HG02885 (cell line): Measurements from ENCODE around the gene NFIL3.
A peak's percentile ranks its signal among the peaks of the same experiment; 100 is the strongest.

Source experiments
- ATAC-seq: cut with Tn5 transposase; IDR thresholded peaks from one replicate; pipeline ENCODE4 v1.9.1; 2021; ENCODE audit warnings: mild to moderate bottlenecking; ENCODE audit not compliant: unreplicated experiment, poor library complexity

The NFIL3 gene

DNA sequence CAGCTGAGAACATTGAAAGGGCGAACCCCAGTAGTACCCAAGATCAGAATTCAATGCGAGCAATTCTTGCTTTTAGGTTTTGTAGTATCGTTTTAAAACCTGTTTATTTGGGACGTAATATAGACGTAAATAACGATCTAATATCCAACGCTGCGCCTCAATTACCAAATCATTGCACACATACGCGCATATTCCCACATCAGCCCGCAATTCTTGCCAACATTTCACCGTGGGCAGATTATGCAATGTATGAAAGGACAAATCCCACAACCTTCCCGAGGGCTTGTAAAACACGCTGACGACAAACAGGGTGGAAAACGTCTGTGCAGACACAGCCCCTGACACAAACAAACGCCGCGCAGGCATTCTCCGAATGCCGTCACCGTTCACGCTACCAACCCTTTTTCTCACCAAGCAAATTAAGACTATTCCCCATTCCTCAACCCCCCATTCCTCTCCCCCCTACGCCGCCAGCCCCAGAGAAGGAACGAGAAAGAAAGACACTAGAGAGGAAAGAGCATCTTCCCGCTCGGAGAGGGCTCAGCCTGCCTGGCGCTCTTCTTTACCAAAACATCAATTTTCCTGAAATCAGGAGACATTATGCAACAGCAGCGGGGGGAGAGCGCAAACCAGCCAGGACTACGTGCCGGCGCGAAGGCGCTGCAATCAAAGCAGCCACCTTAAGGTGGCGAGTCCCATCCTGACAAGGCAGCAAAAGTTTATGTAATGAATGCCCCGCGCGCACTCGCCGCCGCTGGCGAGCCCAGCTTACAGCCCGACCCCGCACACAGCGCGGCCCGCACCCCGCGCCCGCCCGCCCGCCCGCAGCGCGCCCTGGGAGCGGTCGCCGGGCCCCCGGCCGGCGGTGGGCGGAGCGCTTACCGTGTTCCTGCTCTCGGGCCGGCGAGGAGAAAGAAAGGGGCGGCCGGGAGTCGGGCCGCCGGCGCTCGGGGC, 597 bp downstream of the NFIL3 start:
- ATAC-seq: peak; percentile 44

DNA sequence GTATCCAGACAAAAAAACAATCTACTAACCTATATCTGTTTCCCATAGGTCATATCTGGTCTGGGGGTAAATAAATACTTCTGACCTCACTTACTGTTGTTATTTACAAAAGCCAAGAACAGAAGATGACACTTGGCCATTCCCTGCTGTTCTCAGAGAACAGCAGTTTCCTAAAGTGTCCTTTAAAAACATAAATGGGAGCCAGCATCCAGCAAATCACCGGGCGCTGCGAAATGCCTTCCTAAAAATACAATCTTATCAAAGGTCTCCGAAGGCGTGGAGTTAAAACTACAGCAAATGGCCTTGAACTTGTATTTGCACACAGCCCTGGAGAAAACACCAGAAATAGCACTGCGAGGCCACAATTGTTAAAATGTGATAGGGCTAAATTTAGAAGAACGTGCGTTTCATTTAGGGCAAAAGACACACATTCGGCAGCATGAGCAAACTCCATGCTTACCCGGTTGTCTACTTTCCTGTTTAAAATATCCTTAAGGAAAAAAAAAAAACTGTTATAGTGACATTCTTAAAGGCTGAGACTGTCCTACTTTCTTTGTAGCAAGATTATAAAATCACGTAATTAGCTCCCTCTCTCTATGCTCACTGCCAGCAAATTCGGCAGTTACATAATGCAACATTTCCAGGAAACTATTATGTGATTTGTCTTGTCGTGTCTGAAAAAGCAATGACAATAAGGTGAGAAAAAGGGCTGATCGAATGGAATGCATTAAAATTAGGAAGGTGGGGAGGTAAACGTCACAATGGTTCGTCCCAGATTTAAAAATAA, 1.5 kb downstream of the NFIL3 start:
- no peak for ATAC-seq

DNA sequence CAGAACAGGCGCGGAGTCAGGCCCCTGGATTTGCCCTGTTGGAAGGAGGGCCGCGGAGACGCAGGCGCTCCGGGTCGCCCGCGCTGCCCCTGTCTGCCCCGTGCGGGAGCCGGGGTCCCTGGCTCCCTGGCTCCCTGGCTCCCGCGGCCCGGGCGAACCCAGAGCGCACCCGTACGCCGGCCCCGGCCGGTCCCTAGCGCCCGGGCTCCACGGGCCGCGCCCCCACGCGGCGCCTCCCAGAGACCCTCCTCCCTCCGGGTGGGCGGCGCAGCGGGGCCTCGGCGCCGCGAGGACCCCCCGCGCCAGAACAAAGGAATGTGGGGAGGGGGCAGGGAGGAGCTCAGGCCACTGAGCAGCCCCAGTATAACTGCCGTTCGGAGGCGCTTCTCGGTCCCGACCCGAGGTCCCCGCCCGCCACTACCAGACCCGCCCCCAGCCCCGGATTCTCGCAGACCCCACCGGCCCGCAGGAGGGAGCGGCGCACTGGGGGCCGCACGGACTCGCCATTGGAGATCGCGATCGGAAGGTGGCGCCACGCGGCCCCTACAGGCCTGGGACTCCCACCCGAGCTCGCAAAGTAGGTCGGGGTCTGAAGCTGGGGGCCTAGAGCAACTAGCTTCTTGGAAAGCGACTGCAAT, 2.4 kb downstream of the NFIL3 start:
- ATAC-seq: no peak

DNA sequence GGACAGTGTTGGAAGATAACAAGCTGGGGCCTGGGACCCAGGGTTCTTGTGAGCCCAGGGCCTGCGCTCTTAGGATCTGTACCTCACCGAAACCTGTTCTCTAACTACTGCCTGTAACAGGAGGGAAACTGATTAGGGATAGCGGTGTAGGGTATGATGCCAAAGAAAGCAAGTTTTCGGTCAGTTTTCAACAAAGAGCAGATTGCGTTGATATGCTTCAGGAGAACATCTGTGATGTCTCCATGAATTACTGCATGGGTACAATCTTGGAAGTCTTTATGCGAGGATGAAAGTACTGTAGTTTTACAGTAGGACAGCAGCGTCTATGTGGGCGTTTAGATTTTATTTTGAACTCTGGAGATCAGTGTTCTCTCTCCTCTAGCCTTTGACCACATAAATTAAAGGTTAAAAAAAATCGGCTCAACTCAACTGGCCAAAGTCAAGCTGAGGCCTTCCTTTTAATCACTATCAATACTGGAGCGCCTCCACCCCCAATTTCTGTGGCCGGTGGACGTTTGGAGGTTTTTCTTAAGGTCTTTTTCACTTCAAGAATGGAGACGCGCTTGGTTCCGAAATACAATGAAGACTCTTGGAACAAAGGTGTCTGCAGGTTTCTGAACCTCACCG, 3.0 kb downstream of the NFIL3 start:
- no peak for ATAC-seq

DNA sequence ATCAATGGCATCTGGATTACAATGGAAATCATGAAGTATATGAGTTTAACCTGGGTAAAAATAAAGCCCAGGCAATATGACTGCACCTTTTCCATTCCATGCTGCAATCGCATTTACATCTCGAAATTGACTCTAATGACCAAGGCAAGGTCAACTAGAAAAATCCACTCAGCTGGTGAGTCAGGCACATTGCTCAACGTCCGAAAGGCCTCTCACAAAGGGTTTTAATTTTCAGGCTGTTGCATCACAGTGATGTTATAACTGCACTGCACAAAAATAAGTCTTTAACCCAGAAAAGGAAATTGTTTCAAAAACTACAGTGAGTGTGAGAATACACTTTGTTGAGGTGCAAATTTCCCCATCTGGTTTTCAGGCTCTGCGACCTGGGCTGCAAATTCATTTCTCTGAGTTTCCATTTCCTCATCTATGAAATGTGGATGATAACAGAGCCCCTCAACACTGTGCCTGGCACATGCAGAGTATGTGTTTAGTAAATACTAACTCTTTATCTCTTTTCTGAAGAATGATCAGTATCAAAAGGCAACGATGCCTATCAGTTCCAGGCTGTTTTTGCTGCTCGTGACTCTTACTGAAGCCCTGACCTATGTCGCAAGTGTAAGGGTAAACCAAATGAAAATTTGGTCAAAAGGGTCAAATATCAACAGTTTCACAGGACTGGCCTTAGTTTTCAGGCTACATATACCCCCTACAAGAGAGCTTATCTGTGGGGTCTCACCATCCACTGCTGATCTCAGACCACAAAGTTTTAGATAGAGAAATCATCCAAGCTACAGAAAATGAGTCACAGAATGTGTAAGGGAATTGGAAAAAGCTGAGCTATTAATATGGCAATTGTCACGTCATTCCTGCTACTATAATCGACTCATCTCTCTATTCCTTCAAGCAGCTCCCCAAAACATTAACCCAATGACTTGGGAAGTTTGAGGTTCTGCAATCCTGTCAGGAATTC, 4.1 kb downstream of the NFIL3 start:
- ATAC-seq: no peak

DNA sequence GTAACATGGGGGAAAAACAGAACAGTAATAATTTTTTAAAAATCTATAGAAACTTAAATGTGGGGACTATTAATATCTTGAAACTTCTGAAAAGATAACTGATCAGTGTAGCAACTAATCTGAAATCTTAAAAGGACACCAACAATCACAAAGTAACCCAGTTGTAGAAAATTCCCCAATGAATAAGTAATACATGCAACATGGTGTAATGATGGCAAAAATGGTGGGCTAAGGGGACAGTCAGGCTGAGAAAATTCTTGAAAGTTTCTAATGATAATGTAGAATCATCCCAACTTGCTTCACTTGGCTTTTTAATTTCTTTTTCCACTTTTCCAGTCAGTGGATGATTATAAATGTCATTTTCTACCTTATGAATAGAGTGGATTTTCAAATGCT, 5.4 kb downstream of the NFIL3 start:
- ATAC-seq: no peak

DNA sequence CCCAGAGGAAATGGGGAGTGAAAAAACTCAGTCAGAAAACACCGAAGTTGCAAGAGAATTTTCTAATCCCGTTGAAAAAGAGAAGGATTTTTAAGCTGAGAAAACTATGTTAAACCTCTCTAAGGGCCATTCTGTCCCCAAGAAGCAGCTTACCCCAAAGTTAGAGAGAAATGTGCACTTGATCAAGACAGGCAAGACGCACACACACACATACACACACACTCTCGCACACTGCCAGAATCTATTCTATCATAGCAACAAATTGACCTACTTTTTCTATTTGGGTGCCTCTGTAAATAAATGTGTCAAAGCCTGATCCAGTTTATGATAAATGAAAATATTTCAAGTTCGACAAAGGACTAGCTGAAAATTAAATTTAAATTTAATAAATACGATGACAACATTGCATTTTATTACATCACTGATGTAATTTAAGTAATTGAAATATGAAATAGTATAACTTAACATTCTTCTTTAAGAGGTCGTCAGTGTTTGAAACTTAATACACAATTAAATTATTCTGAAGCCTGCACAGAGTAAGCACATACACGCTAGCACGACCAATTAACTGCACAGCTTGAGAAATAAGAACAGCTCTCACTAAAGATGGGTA, 5.9 kb downstream of the NFIL3 start:
- ATAC-seq: no peak

DNA sequence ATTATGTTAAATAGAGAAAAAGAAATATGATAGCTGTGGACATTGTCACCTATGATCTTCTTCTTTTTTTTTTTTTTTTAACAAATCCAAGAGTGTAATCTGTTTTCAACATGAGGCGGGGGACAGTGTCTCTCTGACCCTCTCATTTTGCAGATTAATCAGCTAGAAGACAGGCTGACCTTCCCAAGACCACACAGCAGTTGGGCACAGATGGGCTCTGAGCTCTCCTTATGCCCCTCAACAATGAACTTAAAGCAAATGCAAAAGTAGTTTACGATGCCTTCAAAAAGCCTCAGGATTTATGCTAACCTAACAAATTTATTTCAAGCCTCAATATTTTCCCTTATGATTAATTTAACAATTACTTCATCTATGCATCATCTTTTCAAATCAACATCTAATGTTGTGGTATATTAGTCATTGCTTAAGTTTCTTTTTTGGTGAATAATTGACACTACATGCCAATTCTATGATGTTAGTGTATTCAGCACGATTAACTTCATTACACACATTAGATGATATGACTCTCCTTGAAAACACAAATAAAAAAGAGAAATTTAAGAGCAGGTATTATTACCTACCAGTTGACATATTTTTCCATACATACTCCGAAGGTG, 7.4 kb downstream of the NFIL3 start:
- no peak for ATAC-seq

DNA sequence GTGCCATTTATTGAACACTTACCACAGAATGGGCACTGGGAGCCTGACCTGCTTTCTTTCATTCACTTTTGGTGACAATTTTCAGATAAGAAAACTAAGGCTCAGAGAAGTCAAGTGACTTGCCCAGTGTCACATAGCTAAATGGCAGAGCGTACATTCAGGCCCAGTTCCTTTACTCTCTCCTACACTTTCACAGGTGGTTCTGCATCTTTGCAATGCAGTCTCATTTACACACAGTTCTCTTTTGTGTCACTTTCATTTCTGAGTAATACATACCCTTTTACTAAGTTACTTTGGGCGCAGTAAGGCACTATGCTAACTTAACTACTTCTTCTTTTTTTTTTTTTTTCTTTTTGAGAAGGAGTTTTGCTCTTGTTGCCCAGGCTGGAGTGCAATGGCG, 8.3 kb downstream of the NFIL3 start:
- peak; percentile 96 for ATAC-seq

DNA sequence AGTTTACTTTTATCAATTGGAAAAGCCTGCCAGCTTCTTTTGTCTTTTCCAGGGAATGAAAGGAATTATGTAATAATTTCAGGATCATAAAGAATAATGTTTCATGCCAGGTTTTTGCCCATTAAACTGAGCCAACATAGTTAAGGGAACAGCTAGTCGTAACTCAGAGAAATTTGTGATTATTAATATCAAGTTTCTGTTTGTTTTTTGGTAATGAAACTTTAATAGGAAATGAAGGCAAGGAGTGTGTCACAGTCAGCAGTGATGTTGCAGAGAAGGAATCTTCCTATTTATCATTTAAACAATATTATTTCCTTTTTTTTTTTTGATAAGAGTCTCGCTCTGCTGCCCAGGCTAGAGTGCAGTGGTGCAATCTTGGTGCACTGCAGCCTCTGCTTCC, 10.7 kb downstream of the NFIL3 start:
- no peak for ATAC-seq

DNA sequence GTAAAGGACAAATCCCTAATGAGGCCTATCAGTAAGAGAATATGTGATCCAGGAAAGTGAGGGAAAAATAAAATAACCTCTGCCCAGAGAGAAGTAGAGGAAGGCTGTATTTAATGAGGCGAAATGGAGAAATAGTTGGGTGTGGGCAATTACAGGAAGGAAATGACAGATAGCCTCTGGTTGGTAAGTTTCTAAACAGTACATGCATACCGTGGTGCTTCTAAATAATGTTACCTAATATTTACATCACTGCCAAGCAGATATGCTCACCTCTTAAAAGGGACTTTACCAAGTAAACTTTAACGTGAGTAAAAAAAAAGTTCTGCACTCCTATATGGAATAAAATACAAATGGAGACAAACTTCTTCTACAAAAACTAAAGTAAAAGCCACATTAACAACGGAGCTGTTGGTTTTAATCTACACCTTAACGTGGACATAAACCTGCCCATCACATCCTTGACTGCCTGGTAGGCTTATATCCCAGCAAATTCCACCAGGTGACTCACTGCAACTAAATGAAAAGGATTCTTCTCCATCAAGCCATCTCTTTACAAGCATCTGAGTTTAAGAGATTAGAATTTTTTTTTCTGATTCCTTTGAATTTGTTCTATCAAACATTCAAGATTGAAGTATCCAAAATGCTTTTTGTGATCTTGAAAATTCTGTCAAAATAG, 12.4 kb downstream of the NFIL3 start:
- ATAC-seq: no peak

DNA sequence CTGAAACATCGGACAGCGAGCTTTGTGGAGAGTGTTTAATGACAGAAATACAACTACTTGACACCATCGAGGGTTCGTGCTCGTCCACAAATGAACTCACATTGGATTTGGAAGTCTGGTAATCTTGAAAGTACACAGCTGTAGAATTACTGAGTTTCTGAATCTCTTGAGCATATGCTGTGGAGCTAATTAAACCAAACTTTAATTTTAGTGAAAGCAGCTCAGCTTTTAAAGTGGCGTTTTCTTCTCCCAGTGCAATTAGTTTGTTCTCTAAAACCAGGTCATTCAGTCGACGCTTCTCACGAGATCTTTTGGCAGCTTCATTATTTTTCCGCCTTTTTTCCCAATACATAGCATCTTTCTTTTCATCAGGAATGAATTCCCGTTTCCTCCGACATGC, 13.5 kb downstream of the NFIL3 start:
- ATAC-seq: no peak

DNA sequence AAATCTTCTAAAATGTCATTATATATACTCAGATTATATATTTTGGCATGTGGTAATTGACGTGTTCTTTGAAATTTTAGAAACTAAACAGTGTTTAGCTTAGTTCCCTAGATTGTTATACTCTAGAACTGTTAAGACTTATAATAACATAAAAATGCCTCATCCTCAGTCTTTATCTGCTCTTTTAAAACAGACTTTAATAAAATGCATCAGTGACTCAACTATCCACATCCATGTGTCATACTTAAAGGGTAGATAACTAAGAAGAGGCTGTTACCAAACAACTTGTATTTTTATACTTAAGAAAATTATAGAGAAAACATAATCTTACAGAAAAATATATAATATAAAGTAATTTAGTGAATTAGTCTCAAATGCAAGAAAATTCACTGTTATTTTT, 15.2 kb downstream of the NFIL3 start:
- no peak for ATAC-seq

DNA sequence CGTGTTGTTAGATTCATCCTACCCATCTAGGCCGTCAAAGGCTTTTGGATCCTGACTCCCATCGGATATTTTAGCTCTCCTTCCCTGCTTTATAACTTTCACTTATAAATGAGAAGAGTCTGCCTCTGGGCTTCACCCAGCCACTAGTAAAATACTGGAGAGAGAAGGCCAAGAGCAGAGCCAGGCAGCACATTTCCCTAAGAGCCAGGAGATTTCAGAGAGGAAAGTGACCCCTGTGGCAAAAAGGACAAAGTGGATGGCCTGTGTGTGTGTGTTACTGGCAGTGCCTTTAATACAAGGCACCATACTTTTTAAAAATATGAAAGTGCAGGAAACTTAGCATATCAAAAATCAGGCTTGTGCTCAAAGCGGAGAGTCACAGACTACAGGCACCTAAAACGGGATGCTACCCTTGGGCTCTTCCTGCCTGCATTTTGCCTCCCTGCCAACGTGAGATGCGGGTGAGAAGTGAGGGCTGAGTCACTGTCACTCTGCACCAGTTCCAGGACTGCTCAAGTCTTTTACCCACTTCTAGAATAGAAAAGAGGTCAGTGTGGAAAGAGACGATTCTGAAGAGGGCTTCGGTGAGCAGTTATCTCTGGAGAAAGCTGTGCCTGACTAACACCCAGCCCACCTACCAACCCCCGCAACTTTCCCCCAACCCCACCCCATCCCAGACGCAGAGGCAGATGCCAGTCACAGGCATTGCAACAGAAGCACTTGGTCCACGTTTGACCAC, 15.9 kb downstream of the NFIL3 start:
- ATAC-seq: no peak

DNA sequence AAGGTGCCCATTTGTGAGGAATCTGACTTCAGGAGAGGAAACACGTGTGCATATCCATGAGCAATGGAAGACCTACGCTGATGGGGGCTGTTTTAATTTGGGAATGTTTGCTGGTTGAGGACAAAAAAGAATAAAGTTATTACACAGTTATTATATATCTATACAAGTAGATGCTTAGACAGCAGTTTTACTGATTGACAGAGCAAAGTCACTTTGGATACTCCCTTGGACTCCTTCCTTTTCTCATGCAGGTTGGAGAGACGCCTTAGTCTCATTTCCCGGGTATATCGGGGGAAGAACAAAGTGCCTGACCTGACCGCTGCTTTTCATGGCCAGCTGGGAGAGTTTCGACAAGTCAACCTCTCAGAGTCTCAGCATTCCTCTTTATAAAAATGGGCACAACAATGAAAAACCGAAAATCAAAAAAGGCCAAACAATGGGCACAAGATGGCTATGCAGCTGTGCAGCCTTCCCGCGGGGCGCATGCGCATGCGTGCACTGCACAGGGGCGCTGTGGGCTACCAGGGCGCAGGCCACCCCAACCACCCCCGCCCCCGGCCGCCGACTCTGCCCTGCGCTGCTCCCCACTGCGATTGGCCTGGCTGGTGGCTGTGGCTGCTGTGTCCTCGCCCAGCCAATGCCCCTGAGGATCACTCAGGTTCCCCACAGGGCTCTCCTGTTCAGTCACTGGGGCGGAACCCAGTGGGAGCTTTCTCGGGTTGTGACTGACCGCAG, 18.1 kb downstream of the NFIL3 start:
- ATAC-seq: no peak

DNA sequence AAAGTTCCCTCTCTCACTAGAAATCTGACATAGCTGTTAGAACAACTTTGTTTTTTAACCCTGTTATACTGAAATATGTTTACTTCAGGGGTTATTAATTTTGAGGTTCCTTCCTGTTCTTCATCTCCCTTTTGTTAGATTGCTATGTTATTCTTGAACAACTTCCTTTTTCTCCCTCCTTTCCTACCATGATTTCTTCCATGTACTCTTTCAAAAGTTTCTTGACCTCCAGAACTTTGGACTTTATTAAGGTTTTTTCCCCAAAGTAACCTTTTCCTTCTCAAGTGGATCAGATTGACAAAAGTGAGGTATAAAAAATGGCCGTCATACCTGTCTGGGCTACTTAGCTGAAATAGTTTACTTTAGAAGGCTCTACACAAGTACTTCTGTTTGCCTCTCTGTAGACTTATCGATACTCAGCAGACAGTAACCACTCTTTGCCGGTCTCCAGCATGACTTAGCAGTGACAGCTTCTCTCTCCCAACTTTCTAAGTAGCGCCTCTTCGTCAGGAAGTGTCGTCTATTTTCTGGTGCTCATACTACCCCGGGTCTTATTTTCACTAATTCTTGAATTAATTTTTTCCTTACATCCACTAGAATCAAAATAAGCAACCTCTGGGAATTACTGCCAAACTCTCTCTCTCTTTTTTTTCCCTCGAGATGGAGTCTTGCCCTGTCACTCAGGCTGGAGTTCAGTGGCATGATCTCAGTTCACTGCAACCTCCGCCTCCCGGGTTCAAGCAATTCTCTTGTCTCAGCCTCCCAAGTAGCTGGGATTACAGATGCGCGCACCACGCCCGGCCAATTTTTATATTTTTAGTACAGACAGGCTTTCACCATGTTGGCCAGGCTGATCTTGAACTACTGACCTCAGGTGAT, 19.7 kb downstream of the NFIL3 start:
- ATAC-seq: no peak
